ENCODE measurements around the gene SLC38A2. TPM values are rescaled to one million over a fixed set of nuclear protein-coding genes. Genes with fewer than 3 reads are reported as not detected.
"Not testable (repeated sequence)": the region's sequence is repeated elsewhere in the genome, so short reads cannot be mapped to it uniquely, and the experiment has no call there.

SLC38A2 gene
- total RNA-seq, 1 experiment from 2014 or later = 170 TPM

DNA sequence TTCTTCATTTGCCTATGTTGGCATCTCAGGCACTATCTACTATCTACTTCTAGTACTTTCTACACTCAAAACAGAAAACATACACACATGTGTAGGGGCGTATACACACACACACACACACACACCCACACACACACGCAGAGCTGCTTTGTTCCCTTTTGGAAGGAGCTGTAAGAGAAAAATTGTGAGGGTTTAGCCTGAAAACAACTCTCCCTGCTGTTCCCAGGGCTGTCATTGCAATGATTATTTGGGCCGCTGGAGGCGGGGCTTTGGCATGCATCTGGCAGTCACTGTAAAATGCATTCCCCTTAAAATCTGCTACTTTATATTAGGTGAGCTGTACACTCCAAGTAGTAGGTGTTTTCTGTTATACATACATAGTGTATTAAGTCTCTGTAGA, 29.1 kb upstream of the SLC38A2 start:
- no TSS peak for BruUV-seq (replicated peaks)
- H3K36me3 Mint-ChIP-seq (ENCODE audit: insufficient read depth, unreplicated experiment) = peaks cover 5% of the 10 kb centered on the region
- H3K9me3 Mint-ChIP-seq (ENCODE audit: low read depth, unreplicated experiment) = peaks cover 3% of the 10 kb centered on the region
- H3K4me3 Mint-ChIP-seq (ENCODE audit: low read depth, unreplicated experiment) = no peak overlapping the region
- DNase-seq = no peak
- no peak overlapping the region for H3K27ac Mint-ChIP-seq (ENCODE audit: unreplicated experiment)
- peaks cover 7% of the 10 kb centered on the region for H3K4me1 Mint-ChIP-seq (ENCODE audit: low read depth, unreplicated experiment)
- intact Hi-C loops (cut with micrococcal nuclease; ENCODE audit: unreplicated experiment) = no loop called here
- no peak for TF ChIP-seq CTCF (IDR thresholded peaks at IDR 0.05; ENCODE audit: unreplicated experiment)
- no peaks in the 10 kb centered on the region for H3K27me3 Mint-ChIP-seq (ENCODE audit: unreplicated experiment)
- CTCF ChIA-PET = no interaction called here

GRCh38 chr12:46400406-46400805, 27.8 kb upstream of the SLC38A2 start:
- CTCF ChIA-PET = no interaction called here
- Mint-ChIP-seq H3K9me3 (ENCODE audit: low read depth, unreplicated experiment) (peaks cover 3% of the 10 kb centered on the region), H3K4me1 (ENCODE audit: low read depth, unreplicated experiment) (peaks cover 7% of the 10 kb centered on the region), H3K27ac (ENCODE audit: unreplicated experiment) (no peak overlapping the region), H3K27me3 (ENCODE audit: unreplicated experiment) (no peaks in the 10 kb centered on the region), H3K36me3 (ENCODE audit: insufficient read depth, unreplicated experiment) (peaks cover 5% of the 10 kb centered on the region), H3K4me3 (ENCODE audit: low read depth, unreplicated experiment) (no peak overlapping the region)
- no TSS peak for BruUV-seq (replicated peaks)
- intact Hi-C loops (cut with micrococcal nuclease; ENCODE audit: unreplicated experiment) = no loop called here
- no peak for DNase-seq
- no peak for TF ChIP-seq CTCF (IDR thresholded peaks at IDR 0.05; ENCODE audit: unreplicated experiment)

- DNase-seq; CTCF ChIA-PET; H3K9me3 Mint-ChIP-seq (ENCODE audit: low read depth, unreplicated experiment); H3K27me3 Mint-ChIP-seq (ENCODE audit: unreplicated experiment); H3K4me1 Mint-ChIP-seq (ENCODE audit: low read depth, unreplicated experiment); intact Hi-C loops (cut with micrococcal nuclease; ENCODE audit: unreplicated experiment); H3K4me3 Mint-ChIP-seq (ENCODE audit: low read depth, unreplicated experiment); H3K36me3 Mint-ChIP-seq (ENCODE audit: insufficient read depth, unreplicated experiment); H3K27ac Mint-ChIP-seq (ENCODE audit: unreplicated experiment); BruUV-seq (replicated peaks): not testable (repeated sequence)
Measured at GRCh38 chr12:46399461-46400248, 27.1 kb upstream of the SLC38A2 start.

DNA sequence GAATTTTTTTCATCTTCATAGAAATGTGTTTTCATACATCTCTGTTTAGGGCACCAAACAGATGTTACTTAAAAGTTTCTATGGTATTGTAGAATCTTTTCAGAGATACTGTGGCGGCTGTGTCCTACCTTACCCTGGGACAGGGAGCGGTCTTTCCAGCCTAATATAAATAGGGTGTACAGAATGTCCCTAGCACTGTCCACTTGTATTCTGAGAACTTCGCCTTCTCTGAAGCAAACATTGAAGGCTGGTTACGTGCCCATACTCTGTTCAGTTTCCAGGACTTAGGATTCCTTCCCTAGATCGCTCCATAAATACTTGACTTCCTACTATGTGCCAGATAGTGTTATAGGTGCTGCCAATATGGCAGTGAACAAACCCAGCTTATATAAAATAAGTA, 24.3 kb upstream of the SLC38A2 start:
- H3K27ac Mint-ChIP-seq (ENCODE audit: unreplicated experiment) = no peak overlapping the region
- no peaks in the 10 kb centered on the region for H3K27me3 Mint-ChIP-seq (ENCODE audit: unreplicated experiment)
- TF ChIP-seq CTCF (IDR thresholded peaks at IDR 0.05; ENCODE audit: unreplicated experiment) = no peak
- intact Hi-C loops (cut with micrococcal nuclease; ENCODE audit: unreplicated experiment) = no loop called here
- CTCF ChIA-PET = no interaction called here
- peaks cover 5% of the 10 kb centered on the region for H3K36me3 Mint-ChIP-seq (ENCODE audit: insufficient read depth, unreplicated experiment)
- H3K9me3 Mint-ChIP-seq (ENCODE audit: low read depth, unreplicated experiment) = peaks cover 3% of the 10 kb centered on the region
- no peak overlapping the region for H3K4me3 Mint-ChIP-seq (ENCODE audit: low read depth, unreplicated experiment)
- no TSS peak for BruUV-seq (replicated peaks)
- no peak for DNase-seq
- H3K4me1 Mint-ChIP-seq (ENCODE audit: low read depth, unreplicated experiment) = peaks cover 7% of the 10 kb centered on the region

DNA sequence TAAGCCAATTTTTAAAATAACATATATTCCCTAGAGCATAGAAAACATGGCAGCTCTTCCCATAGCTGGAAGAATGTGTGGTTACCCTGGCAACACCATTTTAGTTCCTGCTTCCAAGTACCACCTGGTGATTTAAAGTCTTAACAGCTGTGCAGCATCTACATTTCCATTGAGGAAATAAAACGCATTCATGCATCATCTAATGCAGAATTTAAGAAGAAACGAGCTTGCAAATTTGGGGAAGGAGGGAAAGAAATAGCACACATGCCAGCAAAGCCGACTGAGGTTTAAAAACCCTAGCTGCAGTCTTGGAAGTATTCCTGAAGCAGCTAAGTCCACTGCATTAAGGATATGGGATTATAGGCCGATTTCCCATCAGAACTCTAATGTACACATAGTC, 22.8 kb upstream of the SLC38A2 start:
- H3K4me1 Mint-ChIP-seq (ENCODE audit: low read depth, unreplicated experiment) = peaks cover 2% of the 10 kb centered on the region
- no peak for DNase-seq
- no peak for TF ChIP-seq CTCF (IDR thresholded peaks at IDR 0.05; ENCODE audit: unreplicated experiment)
- no peaks in the 10 kb centered on the region for H3K27me3 Mint-ChIP-seq (ENCODE audit: unreplicated experiment)
- BruUV-seq (replicated peaks) = no TSS peak
- no peak overlapping the region for H3K4me3 Mint-ChIP-seq (ENCODE audit: low read depth, unreplicated experiment)
- CTCF ChIA-PET = no interaction called here
- H3K27ac Mint-ChIP-seq (ENCODE audit: unreplicated experiment) = no peak overlapping the region
- intact Hi-C loops (cut with micrococcal nuclease; ENCODE audit: unreplicated experiment) = no loop called here
- peaks cover 1% of the 10 kb centered on the region for H3K9me3 Mint-ChIP-seq (ENCODE audit: low read depth, unreplicated experiment)
- peaks cover 2% of the 10 kb centered on the region for H3K36me3 Mint-ChIP-seq (ENCODE audit: insufficient read depth, unreplicated experiment)
